ENCODE data around the gene GHR.

The GHR gene

GRCh38 chr5:42396111-42396510 lies 27.1 kb upstream of the GHR start:
- no peak for DNase-seq (ENCODE audit: extremely low read depth, low read depth)
- no peak for TF ChIP-seq CTCF (IDR thresholded peaks at IDR 0.05; ENCODE audit: low read depth, low read length)

DNA sequence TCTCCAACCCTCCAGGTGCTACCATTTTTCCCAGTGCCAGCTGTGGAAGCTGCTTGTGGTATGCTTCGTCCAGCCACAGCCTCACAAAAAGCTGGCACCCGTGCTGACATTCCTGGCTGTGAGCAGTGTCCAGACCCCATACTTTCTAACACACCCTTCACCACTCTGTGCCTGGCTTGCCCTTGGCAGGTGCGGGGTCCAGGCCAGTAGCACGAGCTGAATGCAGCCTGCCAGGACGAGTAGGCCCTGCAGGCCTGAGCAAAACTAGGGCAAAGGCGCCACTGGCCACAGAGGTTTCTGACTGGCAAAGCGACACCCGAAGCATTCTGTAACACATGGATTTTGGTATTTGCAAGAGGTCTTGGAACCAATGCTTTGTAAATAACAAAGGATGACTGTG lies 26.0 kb upstream of the GHR start:
- TF ChIP-seq CTCF (IDR thresholded peaks at IDR 0.05; ENCODE audit: low read depth, low read length) = no peak
- DNase-seq (ENCODE audit: extremely low read depth, low read depth) = no peak

DNA sequence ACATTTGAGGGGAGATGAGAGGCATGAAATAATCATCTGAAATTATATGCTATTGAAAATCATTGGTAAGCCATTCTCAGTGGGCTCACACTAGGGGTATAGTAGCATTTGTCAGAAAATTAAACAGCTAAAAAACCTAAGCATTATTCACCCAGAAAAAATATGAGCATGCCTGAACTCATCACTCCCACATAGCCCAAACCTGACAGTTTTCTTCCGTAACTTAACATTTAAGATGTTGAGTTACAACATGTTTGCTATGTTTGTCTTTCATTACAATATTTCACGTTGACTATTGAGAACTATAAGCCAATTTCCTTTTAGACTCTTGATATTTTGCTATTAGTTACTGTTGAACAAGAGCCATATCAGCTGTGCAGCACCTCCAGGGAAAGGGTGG lies 23.5 kb upstream of the GHR start:
- no peak for DNase-seq (ENCODE audit: extremely low read depth, low read depth)

DNA sequence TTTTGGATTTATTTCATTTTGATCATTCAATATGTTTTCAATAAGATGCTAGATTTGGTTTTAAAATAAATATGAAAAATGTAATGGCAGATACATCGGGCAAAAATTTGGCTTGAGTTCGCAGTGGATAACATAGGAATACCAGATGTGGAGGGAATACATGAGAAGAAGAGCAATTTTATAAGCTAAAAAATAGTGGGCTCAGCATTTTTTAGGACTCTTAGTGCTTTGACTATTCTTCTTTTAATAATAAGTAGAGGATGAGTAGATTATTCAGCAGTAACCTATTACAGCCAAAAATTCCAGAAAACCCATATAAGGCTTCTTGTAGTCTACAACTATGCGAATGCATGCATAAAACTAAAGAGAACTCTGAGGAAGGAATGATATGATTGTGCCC lies 22.8 kb upstream of the GHR start:
- TF ChIP-seq CTCF (IDR thresholded peaks at IDR 0.05; ENCODE audit: low read depth, low read length) = no peak
- DNase-seq (ENCODE audit: extremely low read depth, low read depth) = no peak

More for the DNA sequence above, 23.5 kb upstream of the GHR start:
- no peak for TF ChIP-seq CTCF (IDR thresholded peaks at IDR 0.05; ENCODE audit: low read depth, low read length)

DNA sequence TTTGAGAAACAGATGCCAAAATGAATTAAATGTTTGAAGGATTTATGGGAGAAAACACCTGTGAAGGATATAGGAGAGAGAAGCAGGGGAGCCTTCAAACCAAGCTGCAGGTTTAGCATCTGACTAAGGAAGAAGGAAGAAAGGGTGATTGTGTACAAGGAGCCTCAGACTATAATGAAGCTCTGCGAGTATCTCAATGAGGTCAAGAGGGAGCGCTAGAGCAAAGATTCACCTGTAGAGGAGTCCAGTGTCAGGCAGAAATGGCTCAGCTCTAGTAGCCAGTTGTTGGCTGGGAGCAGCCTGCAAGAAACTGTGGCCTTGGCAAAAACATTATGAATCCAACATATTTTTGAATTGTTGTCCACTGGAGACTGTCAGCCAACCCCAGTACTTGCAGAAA lies 20.0 kb upstream of the GHR start:
- TF ChIP-seq CTCF (IDR thresholded peaks at IDR 0.05; ENCODE audit: low read depth, low read length) = no peak

GRCh38 chr5:42404366-42404765 lies 18.9 kb upstream of the GHR start:
- DNase-seq (ENCODE audit: extremely low read depth, low read depth) = no peak

More for the DNA sequence above, 20.0 kb upstream of the GHR start:
- DNase-seq (ENCODE audit: extremely low read depth, low read depth) = no peak

DNA sequence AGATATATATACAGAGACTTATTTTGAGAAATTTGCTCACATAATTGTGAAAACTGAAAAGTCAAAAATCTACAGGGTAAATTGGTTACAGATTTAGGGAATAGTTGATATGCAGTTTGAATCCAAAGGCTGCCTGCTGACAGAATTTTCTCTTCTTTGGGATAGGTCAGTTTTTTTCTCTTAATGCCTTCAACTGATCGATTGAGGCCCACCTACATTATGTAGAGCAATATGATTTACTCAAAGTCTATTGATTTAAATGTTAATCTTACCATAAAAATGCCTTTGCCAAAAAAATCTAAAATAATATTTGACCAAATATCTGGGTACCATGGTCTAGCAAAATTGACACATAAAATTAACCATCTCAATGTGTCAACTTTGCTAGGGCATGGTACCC lies 3.9 kb upstream of the GHR start:
- TF ChIP-seq CTCF (IDR thresholded peaks at IDR 0.05; ENCODE audit: low read depth, low read length) = no peak
- DNase-seq (ENCODE audit: extremely low read depth, low read depth) = no peak

More at GRCh38 chr5:42404366-42404765, 18.9 kb upstream of the GHR start:
- TF ChIP-seq CTCF (IDR thresholded peaks at IDR 0.05; ENCODE audit: low read depth, low read length) = no peak

All from AG09319 (cell line).